SK-N-MC (cell line): ENCODE measurements around the gene NR2F1-AS1.
A peak's percentile ranks its signal among the peaks of the same experiment; 100 is the strongest.

ENCODE experiments used
- DNase-seq: peaks from one replicate; pipeline ENCODE4 v3.0.0-alpha.2; 2011; ENCODE audit warnings: low read depth, low spot score
- H3K27ac ChIP-seq: fragments of 200-600 bp; sonication (generic); 2 replicates; pipeline ENCODE4 v1.5.1; 2016; ENCODE audit warnings: mixed run types
- H3K36me3 ChIP-seq: fragments of 200-600 bp; sonication (generic); 2 replicates; pipeline ENCODE4 v1.6.1; 2017; ENCODE audit warnings: antibody characterized with exemption, low read length, mixed read lengths; ENCODE audit not compliant: insufficient read depth
- H3K4me3 ChIP-seq: fragments of 200-600 bp; sonication (generic); 2 replicates; pipeline ENCODE4 v1.5.1; 2016
- H3K9ac ChIP-seq: fragments of 200-600 bp; sonication (generic); 2 replicates; pipeline ENCODE4 v1.8.0; 2017; ENCODE audit warnings: mixed run types, mixed read lengths; ENCODE audit not compliant: insufficient read length
- H3K9me3 ChIP-seq: fragments of 200-600 bp; sonication (generic); 2 replicates; pipeline ENCODE4 v1.6.1; 2017; ENCODE audit warnings: low read depth, mild to moderate bottlenecking, antibody characterized with exemption, low read length, moderate library complexity, mixed read lengths
- EZH2 ChIP-seq: fragments of 200-600 bp; sonication (generic); IDR thresholded peaks from one replicate; pipeline ENCODE4 v1.6.1; 2017; ENCODE audit warnings: antibody characterized with exemption
- FOXP2 ChIP-seq: optimal IDR thresholded peaks from 2 replicates; pipeline ENCODE3; 2011; ENCODE audit warnings: mild to moderate bottlenecking, moderate library complexity; ENCODE audit not compliant: insufficient read depth; ENCODE audit errors: extremely low read length, control extremely low read depth
- POLR2AphosphoS5 ChIP-seq: IDR thresholded peaks from 2 replicates; pipeline ENCODE4 v1.6.1; 2012; ENCODE audit warnings: mild to moderate bottlenecking, low read depth, low read length, borderline replicate concordance

NR2F1-AS1 gene

DNA sequence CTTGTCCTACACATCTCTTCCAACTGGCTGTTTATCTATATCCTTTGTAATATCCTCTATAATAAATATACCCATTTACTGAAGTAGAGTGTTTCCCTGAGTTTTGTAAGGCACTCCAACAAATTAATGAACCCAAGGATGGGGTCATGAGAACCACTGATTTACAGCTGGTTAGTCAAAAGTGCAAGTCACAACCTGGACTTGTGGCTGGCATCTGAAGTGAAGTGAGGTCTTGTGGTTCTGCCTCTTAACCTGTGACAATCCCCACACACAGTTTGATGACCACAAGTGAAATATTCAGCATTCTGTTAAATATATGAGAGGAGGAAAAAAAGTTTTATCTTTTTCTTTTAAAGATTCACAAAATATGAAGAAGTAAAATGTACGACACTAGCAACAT lies 126.1 kb downstream of the NR2F1-AS1 start:
- no peak for DNase-seq
- H3K36me3 ChIP-seq = no peaks in the 10 kb centered on the region
- TF ChIP-seq FOXP2 (no peak), EZH2 (no peak), POLR2AphosphoS5 (no peak)
- H3K4me3 ChIP-seq = no peak overlapping the region
- no peaks in the 10 kb centered on the region for H3K9me3 ChIP-seq
- H3K9ac ChIP-seq = no peak overlapping the region
- no peak overlapping the region for H3K27ac ChIP-seq

DNA sequence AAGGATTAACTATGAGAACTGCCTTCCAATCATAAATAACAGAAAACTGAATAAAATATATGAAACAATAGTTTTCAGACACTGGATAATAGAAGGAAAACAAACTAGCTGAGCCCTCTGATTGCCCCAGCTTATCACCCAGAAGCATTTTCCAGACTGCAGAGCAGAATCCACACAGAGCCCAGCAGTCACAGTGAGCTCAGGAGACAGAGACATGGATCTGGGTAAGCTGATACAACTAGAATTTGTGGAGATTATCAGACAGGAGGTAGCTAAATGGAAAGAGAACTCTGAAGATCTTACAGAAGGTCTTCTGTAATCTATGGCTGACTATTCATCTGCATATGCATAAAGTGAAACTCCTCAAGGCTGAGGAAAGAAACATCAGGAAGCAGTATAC lies 128.8 kb downstream of the NR2F1-AS1 start:
- H3K36me3 ChIP-seq = no peaks in the 10 kb centered on the region
- H3K4me3 ChIP-seq = no peak overlapping the region
- H3K27ac ChIP-seq = no peak overlapping the region
- H3K9ac ChIP-seq = no peak overlapping the region
- no peaks in the 10 kb centered on the region for H3K9me3 ChIP-seq
- no peak for DNase-seq
- TF ChIP-seq POLR2AphosphoS5 (no peak), FOXP2 (no peak), EZH2 (no peak)

DNA sequence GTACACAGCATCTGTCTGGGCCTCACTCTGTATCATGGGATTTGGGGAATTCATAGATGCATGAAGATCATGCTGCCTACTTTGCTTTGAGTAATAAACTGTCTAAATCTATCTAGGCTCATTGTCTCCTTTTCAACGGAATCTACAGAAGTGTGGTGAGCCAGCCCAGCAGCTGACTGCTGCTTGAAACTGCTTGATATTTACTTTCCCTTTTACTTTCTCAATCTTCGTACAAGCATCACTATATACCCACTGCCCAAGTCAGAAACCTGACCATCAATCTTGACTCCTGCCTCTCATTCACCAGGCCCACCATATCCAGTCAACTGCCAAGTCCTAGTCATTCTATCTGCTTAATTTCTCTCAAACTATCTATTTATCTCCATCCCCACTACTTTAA lies 142.9 kb downstream of the NR2F1-AS1 start:
- no peak for TF ChIP-seq FOXP2
- Histone ChIP-seq H3K4me3 (no peak overlapping the region), H3K36me3 (no peaks in the 10 kb centered on the region), H3K9ac (no peak overlapping the region), H3K9me3 (no peaks in the 10 kb centered on the region), H3K27ac (no peak overlapping the region)
- DNase-seq = no peak

DNA sequence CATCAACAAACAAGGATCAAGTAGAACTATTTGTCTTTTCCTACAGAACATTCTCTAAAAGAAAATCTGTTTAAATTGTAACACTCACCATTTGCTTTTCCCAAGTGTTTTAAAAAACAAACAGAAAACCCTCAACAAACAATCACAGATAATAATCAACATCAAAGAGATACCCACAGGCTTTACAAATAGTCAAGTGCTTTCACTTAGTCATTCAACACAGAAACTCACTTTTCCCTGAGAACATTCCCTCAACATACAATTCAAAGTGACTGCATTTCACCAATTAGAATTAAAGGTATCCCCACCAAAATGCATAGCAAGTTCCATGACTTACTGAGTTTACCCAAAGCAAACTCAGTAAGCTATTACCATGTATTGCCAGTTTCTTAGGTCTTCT lies 144.9 kb downstream of the NR2F1-AS1 start:
- TF ChIP-seq POLR2AphosphoS5 (no peak), FOXP2 (no peak), EZH2 (no peak)
- H3K4me3 ChIP-seq = no peak overlapping the region
- no peak overlapping the region for H3K27ac ChIP-seq
- no peak for DNase-seq
- no peak overlapping the region for H3K9ac ChIP-seq
- no peaks in the 10 kb centered on the region for H3K9me3 ChIP-seq
- H3K36me3 ChIP-seq = no peaks in the 10 kb centered on the region

DNA sequence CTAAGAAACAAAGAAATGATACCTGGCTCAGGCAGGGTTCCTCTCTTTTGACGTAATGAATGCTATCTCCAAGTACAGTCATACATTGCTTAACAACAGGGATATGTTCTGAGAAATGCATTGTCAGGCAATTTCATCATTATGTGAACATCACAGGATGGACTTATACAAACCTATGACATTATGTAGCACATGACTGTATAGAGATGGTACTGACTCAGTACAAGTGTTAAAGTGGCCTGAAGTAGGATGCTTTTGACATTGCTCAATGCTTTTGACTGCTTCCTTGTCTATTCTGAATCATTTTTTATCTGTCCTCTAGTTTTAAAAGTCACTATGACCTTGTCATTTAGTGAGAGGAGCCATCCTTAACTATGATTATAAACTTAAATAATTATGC lies 147.6 kb downstream of the NR2F1-AS1 start:
- no peak for DNase-seq
- H3K27ac ChIP-seq = no peak overlapping the region
- no peak overlapping the region for H3K9ac ChIP-seq

DNA sequence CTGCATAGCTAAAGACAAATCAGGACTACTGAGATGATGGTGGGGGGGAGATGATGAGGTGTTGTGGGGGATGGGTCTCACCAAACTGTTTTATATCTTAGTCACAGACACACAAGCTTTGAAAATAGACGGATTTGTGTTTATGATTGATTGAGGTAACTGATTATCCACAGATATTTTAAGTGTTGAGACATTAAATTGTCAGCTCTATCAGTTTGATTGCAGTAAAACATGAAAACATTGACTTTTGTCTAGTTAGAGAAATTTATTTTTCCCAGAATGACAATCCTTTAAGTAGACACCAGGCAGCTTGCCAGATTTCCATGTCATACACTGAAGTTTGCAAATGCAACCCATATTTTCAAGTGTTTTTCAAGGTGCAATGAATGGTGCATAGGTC lies 149.8 kb downstream of the NR2F1-AS1 start:
- H3K36me3 ChIP-seq = no peaks in the 10 kb centered on the region
- TF ChIP-seq POLR2AphosphoS5 (no peak), FOXP2 (no peak), EZH2 (no peak)
- H3K27ac ChIP-seq = no peak overlapping the region

More for the DNA sequence above, 147.6 kb downstream of the NR2F1-AS1 start:
- Histone ChIP-seq H3K36me3 (no peaks in the 10 kb centered on the region), H3K4me3 (no peak overlapping the region), H3K9me3 (no peaks in the 10 kb centered on the region)
- no peak for TF ChIP-seq FOXP2
- no peak for TF ChIP-seq EZH2
- no peak for TF ChIP-seq POLR2AphosphoS5

DNA sequence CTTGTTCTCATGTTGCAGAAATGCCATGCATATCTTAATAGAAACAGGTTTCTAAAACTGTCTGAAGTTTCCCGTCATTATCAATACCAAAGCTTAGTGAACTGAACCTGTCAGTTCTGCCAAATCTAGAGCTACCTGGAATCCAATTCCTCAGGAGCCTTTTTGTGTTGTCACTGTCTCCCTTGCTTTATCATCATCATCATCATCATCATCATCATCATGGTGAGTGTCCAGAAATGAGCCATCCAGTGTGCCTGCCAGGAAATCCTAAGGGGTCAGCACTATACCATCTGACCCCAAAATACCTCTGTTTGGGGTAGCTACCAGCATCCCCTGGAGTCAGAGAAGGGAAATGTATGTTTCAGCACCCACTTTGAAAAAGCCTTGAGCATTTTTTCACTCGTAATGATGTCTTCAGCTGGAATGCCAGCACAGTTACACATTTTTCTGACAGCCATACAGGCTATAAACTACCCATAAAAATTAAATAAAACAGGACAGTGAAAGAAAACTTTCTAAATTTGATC lies 150.3 kb downstream of the NR2F1-AS1 start:
- no peak for DNase-seq
- Histone ChIP-seq H3K36me3 (no peaks in the 10 kb centered on the region), H3K4me3 (no peak overlapping the region), H3K27ac (no peak overlapping the region), H3K9me3 (no peaks in the 10 kb centered on the region), H3K9ac (no peak overlapping the region)
- TF ChIP-seq POLR2AphosphoS5 = no peak
- no peak for TF ChIP-seq EZH2
- TF ChIP-seq FOXP2 = no peak

More for the DNA sequence above, 149.8 kb downstream of the NR2F1-AS1 start:
- DNase-seq = no peak
- Histone ChIP-seq H3K4me3 (no peak overlapping the region), H3K9me3 (no peaks in the 10 kb centered on the region), H3K9ac (no peak overlapping the region)

DNA sequence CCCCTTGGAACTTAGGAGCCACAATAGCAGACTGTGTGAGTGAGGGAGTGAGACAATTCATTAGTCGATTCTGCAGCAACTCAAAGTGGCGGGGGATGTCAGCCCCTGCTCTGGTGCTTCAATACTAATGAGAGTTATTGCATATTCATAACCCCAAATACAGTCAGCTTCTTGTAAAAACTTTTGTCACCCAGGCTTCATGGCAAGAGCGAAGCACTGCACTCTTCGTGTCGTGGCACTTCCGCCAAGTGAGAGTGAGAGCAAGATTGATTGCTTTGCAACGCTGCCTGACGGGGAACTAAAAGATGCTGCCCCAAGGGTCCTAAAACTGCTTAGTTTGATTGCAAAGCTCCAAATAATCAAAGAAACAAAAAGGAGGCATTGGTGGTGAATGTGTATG lies 150.9 kb downstream of the NR2F1-AS1 start:
- Histone ChIP-seq H3K27ac (no peak overlapping the region), H3K9me3 (no peaks in the 10 kb centered on the region), H3K4me3 (peak overlapping the region; percentile 19; the same call in 1 of the 2 replicates), H3K36me3 (no peaks in the 10 kb centered on the region), H3K9ac (no peak overlapping the region)
- TF ChIP-seq FOXP2 = no peak
- TF ChIP-seq EZH2 = no peak
- no peak for TF ChIP-seq POLR2AphosphoS5
- no peak for DNase-seq

DNA sequence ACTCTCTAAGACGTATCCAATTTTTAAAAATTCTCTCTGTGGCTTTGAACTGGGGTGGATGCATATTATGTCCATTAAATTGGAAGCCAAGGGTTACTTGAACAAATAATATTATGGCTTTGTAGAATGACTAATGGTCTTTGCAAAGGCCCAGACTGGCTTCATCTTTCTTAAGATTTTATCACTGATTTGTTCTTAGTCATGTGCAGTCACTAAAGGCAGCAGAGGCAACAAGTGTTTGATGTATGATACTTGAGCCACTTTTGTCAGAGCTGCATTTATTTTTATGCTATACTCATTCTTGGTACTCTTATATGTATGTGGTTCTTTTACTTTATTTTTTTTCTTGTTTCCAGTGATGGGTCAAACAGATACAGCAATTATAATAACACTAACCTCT lies 152.2 kb downstream of the NR2F1-AS1 start:
- no peak for DNase-seq
- Histone ChIP-seq H3K4me3 (no peak overlapping the region), H3K9me3 (no peaks in the 10 kb centered on the region), H3K36me3 (no peaks in the 10 kb centered on the region), H3K9ac (no peak overlapping the region), H3K27ac (no peak overlapping the region)
- TF ChIP-seq FOXP2 (no peak), EZH2 (no peak), POLR2AphosphoS5 (no peak)
